Measurements from ENCODE around the gene AQP5.

- TF ChIP-seq YY1 (IDR thresholded peaks at IDR 0.05; ENCODE audit: insufficient read depth, insufficient read length) (no peak), ZNF274 (IDR thresholded peaks at IDR 0.05; ENCODE audit: low read depth, low read length) (no peak)
Observed at GRCh38 chr12:49998453-49998852, 36.8 kb downstream of the AQP5 start.
